Spinal cord (tissue), 10 donors: Measurements from ENCODE around the gene PRDM16. TPM values are rescaled to one million over a fixed set of nuclear protein-coding genes. Genes with fewer than 3 reads are reported as not detected.
"Not testable (repeated sequence)": the region's sequence is repeated elsewhere in the genome, so short reads cannot be mapped to it uniquely, and the experiment has no call there.

Experiments
- DNase-seq, 6 donors: peaks; one replicate each; pipeline versions ENCODE4 v3.0.0 to v3.0.0-alpha.2; 2013 to 2015; ENCODE audit warnings: low spot score in 6 of 6, low read depth in 4 of 6
- H3K27ac ChIP-seq: one replicate; pipeline ENCODE4 v1.5.1; 2013; ENCODE audit warnings: low read depth, low read length, control low read depth
- H3K27me3 ChIP-seq: one replicate; pipeline ENCODE4 v1.6.1; 2013; ENCODE audit warnings: low read length; ENCODE audit not compliant: control insufficient read depth, insufficient read depth
- H3K36me3 ChIP-seq: one replicate; pipeline ENCODE4 v1.6.1; 2013; ENCODE audit warnings: low read length; ENCODE audit not compliant: control insufficient read depth, insufficient read depth
- H3K4me1 ChIP-seq: one replicate; pipeline ENCODE4 v1.6.1; 2013; ENCODE audit warnings: low read length; ENCODE audit not compliant: control insufficient read depth, insufficient read depth
- H3K4me3 ChIP-seq: one replicate; pipeline ENCODE4 v1.5.1; 2013; ENCODE audit warnings: low read depth, low read length, control low read depth
- H3K9me3 ChIP-seq: one replicate; pipeline ENCODE4 v1.6.1; 2013; ENCODE audit warnings: low read length; ENCODE audit not compliant: control insufficient read depth, insufficient read depth
- WGBS: methylation state at CpG from one replicate; pipeline ENCODE4 v1.1.5; 2013; ENCODE audit warnings: missing lambda C conversion rate; ENCODE audit not compliant: insufficient coverage; 5-methylcytosine and 5-hydroxymethylcytosine counted together
- polyA plus RNA-seq, 2 donors: library from polyadenylated mRNA; unstranded; fragments of 120-200 nt; gene quantifications; one replicate each; pipeline ENCODE4 v1.2.1, GENCODE V29; 2013; ENCODE audit not compliant: insufficient read length in 2 of 2
- total RNA-seq, 2 donors: library from RNA; depleted of rRNA in 1 of 2; stranded (reverse); fragments of 120-200 nt in 1 of 2; fragments of >200 nt in 1 of 2; gene quantifications; one replicate each; pipeline versions ENCODE4 v1.2.3 to v1.2.4, GENCODE V29; 2013 to 2014
- donor health status: healthy.

PRDM16 gene
- total and polyA plus RNA-seq, 4 donors: 6.1 to 8.3 (median 7.3) TPM

DNA sequence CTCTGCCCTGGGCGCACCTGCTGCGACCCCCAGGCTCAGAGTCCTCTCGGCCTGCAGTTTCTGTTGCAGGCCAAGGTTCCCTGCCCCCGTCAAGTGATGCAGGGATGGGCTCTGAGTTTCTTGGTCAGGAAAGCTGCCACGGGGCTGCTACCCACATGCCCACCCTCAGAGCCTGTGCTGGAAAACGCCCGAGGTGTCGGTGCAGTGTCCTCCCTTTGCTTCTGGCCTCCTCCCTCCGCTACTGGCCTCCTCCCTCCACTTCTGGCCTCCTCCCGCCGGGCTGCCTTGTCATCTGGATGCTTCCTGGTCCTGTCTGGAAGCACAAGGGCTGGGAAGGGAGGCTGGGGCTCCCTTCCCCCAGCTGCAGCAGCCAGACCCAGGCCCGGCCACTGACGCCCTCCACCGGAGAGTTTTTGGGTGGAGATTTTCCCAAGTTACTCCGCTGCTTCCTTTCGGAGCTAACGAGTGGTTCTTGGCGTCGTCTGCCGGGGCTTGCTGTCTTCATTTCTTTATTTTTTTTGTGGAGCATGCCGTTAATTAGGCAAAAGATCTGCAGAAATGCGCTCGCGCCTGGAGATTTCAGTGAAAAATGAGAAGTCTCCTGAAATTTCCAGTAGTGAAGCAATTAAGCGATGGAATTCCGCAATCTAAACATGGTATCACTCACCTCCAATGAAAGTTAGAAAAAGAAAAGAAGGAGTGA lies 17.4 kb downstream of the PRDM16 start:
- peak in 2 of 6 donors; percentile 13 to 44 for DNase-seq
- Histone ChIP-seq H3K4me1 (peaks cover 41% of the 10 kb centered on the region), H3K4me3 (no peak overlapping the region), H3K27me3 (peaks cover 2% of the 10 kb centered on the region), H3K36me3 (peaks cover 40% of the 10 kb centered on the region), H3K9me3 (no peaks in the 10 kb centered on the region), H3K27ac (no peak overlapping the region)
- WGBS: over 99% methylated on average over 9 of the region's 26 CpGs

DNA sequence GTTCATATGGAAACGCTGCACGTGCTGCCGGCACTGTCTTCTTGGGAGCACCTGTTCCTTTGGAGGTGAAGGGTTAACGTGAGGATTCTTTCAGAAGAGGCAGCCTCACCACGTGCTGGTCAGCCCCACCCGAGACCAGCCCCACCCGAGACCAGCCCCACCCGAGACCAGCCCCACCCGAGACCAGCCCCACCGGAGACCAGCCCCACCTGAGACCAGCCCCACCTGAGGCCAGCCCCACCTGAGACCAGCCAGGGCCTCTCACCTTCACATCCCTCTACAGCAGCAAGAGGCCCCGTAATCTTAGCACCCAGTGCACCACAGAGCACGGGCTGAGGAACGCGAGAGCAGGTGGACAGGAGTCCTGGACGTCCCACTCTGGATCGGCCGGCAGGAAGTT lies 18.0 kb downstream of the PRDM16 start:
- no peak overlapping the region for H3K4me3 ChIP-seq
- DNase-seq: no peak
- H3K4me1 ChIP-seq: peaks cover 40% of the 10 kb centered on the region
- WGBS: 76% methylated on average over 13 of the region's 17 CpGs
- peaks cover 40% of the 10 kb centered on the region for H3K36me3 ChIP-seq
- H3K27me3 ChIP-seq: no peaks in the 10 kb centered on the region
- H3K27ac ChIP-seq: no peak overlapping the region
- H3K9me3 ChIP-seq: no peaks in the 10 kb centered on the region

DNA sequence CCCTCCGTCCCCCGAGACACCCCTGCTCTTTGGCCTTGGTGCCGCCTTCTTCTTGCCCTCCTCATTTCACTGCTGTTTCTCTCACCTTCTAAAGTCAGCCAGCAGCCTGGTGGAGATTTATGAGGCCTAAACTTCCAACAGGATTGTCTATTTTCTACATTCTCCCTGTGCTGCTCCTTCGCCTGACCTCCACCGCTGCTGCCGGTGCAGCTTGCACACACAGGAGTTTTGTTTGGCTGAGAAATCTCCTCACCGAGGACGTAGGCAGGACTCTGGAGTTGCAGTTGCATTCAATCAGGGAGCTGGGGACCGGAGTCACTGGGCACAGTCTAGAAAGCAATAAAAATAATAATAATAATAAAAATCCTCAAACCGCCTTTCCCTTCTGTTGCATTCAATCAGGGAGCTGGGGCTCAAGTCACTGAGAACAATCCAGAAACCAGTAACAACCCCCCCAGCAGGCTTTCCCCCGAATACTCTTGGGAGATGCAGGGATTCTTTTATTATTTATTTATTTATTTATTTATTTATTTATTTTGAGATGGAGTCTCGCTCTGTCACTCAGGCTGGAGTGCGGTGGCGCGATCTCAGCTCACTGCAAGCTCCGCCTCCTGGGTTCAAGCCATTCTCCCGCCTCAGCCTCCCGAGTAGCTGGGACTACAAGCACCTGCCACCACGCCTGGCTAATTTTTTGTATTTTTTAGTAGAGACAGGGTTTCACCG lies 19.1 kb downstream of the PRDM16 start:
- H3K4me3 ChIP-seq, H3K9me3 ChIP-seq, H3K27ac ChIP-seq, H3K27me3 ChIP-seq: not testable (repeated sequence)
- Histone ChIP-seq H3K36me3 (peaks cover 35% of the 10 kb centered on the region), H3K4me1 (peaks cover 37% of the 10 kb centered on the region)
- DNase-seq: peak in 1 of 6 donors; percentile 50
- 42% methylated on average over 6 of the region's 20 CpGs for WGBS

DNA sequence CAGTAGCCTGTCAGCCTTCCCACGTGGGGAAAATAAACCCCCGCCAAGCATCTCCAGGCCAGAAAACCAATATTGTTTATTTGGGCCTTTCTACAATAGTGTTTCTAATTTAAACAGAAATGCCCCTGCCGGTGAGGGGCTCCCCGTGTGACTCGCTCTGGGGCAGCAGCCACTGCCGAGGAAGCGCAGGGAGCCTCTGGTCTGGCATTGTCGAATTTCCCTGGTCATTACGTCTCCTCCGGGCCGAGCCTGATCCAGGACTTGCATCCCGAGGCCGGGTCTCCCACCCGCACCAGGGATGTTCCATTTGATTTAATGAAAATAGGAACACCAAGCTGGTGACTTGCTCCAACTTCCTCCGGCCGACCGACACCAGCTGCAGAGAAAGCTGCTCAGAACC lies 20.5 kb downstream of the PRDM16 start:
- H3K27ac ChIP-seq: no peak overlapping the region
- no peaks in the 10 kb centered on the region for H3K27me3 ChIP-seq
- peaks cover 28% of the 10 kb centered on the region for H3K4me1 ChIP-seq
- H3K36me3 ChIP-seq: peaks cover 33% of the 10 kb centered on the region
- H3K9me3 ChIP-seq: no peaks in the 10 kb centered on the region
- no peak overlapping the region for H3K4me3 ChIP-seq
- no peak for DNase-seq
- WGBS: 83% methylated on average over 15 of the region's 17 CpGs

DNA sequence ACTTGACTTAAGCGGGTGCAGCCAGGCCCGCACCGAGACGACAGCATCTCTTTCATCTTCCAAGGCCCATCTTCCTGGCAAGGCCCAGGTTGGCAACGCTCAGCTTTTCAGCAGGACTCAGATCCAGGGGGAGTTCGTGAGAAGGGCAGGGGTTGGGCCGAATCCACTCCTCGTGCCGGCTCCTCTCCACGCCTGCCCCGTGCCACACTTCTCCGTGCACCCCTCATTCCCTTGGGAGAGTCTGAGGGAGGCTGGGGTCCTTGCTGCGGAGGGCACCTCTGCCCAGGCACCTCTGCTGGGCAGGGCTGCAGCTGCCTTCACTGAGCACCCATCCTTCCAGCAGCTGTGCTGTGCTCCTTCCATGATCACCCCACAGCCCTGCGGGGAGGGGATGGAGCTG lies 22.3 kb downstream of the PRDM16 start:
- DNase-seq: no peak
- Histone ChIP-seq H3K36me3 (peaks cover 30% of the 10 kb centered on the region), H3K27ac (no peak overlapping the region), H3K4me1 (peaks cover 27% of the 10 kb centered on the region), H3K4me3 (no peak overlapping the region), H3K27me3 (no peaks in the 10 kb centered on the region), H3K9me3 (no peaks in the 10 kb centered on the region)
- 96% methylated on average over 10 of the region's 14 CpGs for WGBS

DNA sequence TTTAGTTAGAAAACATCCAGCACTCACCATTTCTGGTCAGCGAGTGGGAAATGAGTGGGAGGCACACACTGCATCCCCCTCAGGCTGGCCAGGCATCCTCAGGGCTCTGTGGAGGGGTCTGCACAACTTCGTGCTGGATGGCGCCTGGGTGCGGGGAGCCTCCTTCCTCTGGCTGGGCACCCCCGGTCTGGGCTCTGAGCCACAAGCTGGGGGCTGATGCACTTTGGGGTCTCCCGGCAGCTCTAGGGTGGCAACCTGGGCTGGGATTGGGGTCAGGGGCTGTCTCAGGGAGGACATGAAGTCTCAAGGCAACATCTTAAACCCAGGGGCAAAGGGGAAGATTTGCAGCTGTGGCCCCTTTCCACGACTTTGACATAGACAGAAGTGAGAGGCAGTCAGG lies 23.5 kb downstream of the PRDM16 start:
- no peak for DNase-seq
- Histone ChIP-seq H3K4me3 (no peak overlapping the region), H3K9me3 (no peaks in the 10 kb centered on the region), H3K36me3 (peaks cover 33% of the 10 kb centered on the region), H3K27me3 (no peaks in the 10 kb centered on the region), H3K27ac (no peak overlapping the region), H3K4me1 (peaks cover 26% of the 10 kb centered on the region)
- 84% methylated on average over 7 of the region's 7 CpGs for WGBS

DNA sequence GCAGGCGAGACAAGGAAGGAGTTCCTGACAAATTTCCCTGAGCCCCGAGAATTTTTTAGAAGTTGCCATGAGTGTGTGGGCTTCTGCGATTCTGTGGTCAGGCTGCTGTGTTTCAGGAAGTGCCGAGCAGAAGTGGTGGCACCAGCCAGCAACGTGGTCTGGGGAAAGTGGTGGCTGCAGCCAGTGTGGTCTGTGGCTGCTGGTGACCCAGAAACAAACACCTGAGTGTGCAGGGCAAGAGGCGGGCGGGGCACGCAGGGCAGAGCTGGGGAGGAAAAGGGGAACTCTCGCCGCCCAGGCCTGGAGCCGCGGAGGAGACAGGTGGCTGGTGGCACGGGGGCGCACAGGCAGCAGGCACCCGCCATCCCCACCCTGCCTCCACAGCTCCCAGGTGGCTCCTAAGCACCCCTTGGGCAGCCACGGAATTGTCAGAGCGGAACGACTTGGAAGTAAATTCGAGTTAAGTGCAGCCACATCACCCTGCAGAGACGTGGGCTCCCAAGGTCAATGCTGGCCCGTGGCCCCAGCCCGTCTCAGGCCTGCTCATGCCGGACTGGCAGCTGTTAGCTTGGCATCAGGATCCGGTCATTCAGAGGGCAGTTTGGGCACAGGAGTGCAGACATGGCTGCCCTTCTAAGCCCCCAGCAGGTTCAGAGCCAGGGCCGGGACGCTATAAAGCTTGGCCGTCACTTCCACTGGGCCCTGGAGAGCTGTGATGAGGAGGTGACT lies 25.1 kb downstream of the PRDM16 start:
- Histone ChIP-seq H3K4me1 (peaks cover 20% of the 10 kb centered on the region), H3K27me3 (no peaks in the 10 kb centered on the region), H3K27ac (no peak overlapping the region), H3K9me3 (no peaks in the 10 kb centered on the region), H3K36me3 (peaks cover 42% of the 10 kb centered on the region), H3K4me3 (no peak overlapping the region)
- WGBS: 85% methylated on average over 20 of the region's 27 CpGs
- DNase-seq: no peak

DNA sequence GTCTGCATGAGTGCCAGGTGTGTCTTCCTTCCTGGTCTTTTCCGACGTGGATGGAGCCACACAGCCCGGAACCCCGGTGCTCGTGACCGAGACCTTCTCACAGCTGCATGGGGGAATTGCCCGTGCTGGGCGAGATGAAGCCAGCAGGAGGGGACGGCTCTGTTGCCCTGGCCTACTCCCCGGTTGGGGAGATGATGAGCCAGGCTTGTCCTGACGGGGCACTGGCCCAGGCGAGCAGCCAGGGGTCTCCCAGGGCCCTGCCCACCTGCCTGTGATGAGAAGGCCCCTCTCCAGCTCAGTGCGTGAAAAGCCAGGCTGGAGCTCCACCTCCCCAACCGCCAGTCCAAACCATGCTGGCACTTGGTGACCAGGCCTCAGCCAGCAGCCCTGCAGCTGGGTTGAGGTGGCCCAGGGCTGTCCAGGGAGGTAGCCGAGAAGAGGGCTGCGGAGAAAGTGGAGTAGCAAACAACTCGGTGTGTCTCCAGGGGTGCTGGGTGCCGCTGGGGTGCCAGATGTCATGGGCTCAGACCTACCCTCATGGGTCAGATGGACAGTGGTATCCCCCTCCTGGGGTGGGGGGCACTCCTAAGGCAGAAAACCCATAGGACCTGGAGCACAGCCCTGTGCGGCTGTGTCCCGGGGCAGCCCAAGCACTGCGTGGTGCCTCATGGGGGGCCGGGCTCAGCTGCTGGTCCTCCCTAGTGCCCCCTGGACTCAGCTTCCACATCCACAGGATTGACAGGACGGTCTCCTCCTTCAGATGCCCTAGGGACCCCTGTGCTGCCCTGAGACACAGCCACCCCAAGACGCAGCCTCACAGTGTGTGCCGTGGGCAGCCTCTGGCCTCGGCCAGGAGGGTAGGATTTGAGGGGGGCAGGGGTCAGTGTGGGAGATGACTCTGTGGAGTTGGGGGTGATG lies 26.1 kb downstream of the PRDM16 start:
- 81% methylated on average over 25 of the region's 26 CpGs for WGBS
- DNase-seq: no peak
- H3K27ac ChIP-seq: no peak overlapping the region
- H3K4me3 ChIP-seq: no peak overlapping the region
- no peaks in the 10 kb centered on the region for H3K9me3 ChIP-seq
- H3K4me1 ChIP-seq: peaks cover 24% of the 10 kb centered on the region
- H3K27me3 ChIP-seq: no peaks in the 10 kb centered on the region
- H3K36me3 ChIP-seq: peaks cover 47% of the 10 kb centered on the region

DNA sequence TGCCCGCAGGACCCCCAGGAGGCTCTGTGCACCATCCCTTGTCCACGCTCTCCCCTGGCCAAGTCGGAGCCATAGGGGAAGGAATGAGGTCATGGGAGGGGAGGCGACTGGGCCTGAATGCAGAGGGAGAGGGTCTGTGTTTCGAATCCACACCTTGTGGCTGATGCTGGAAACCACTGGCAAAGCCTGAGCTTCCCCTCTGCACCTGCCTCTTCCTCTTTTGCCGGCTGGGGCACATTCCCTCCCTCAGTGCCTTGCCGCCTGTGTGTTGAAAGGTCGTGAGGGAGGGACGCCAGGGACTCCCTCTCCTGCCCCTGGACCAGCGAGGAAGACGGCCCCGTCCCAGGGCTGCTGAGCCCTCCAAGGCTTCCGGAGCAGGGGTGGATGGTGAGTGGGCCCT lies 27.3 kb downstream of the PRDM16 start:
- H3K36me3 ChIP-seq: peaks cover 40% of the 10 kb centered on the region
- no peak for DNase-seq
- H3K27ac ChIP-seq: no peak overlapping the region
- WGBS: 91% methylated on average over 4 of the region's 13 CpGs
- H3K4me1 ChIP-seq: peaks cover 33% of the 10 kb centered on the region
- H3K9me3 ChIP-seq: no peaks in the 10 kb centered on the region
- no peak overlapping the region for H3K4me3 ChIP-seq
- no peaks in the 10 kb centered on the region for H3K27me3 ChIP-seq
